GM03348 (cell line): ENCODE data around the gene LAMTOR4.
"Not testable (repeated sequence)": the region's sequence is repeated elsewhere in the genome, so short reads cannot be mapped to it uniquely, and the experiment has no call there.

Experiments
- DNase-seq: peaks from one replicate; pipeline ENCODE4 v3.0.0; 2012; ENCODE audit warnings: low spot score

The LAMTOR4 gene

GRCh38 chr7:100171087-100171681 lies 22.5 kb downstream of the LAMTOR4 start:
- peak; percentile 40 for DNase-seq

- DNase-seq, result no peak
Measured at GRCh38 chr7:100171840-100172239, 23.1 kb downstream of the LAMTOR4 start.

GRCh38 chr7:100173806-100174495 lies 25.2 kb downstream of the LAMTOR4 start:
- no peak for DNase-seq

GRCh38 chr7:100174582-100174981 lies 25.9 kb downstream of the LAMTOR4 start:
- no peak for DNase-seq

GRCh38 chr7:100175296-100175935 lies 26.7 kb downstream of the LAMTOR4 start:
- DNase-seq, result no peak

- no peak for DNase-seq
Measured at GRCh38 chr7:100176096-100177044, 27.7 kb downstream of the LAMTOR4 start.

- DNase-seq, result peak; percentile 98
Measured at GRCh38 chr7:100177045-100178001, 28.6 kb downstream of the LAMTOR4 start, which contains the start of the genes GPC2 and STAG3. Gene GPC2, minus strand, starts transcription at chr7:100177381. Its CDS starts 182 bp downstream, at chr7:100177199. Gene STAG3, plus strand, starts transcription at chr7:100177918. Its CDS starts 2,639 bp downstream, at chr7:100180557.

GRCh38 chr7:100180084-100180483 lies 31.4 kb downstream of the LAMTOR4 start:
- DNase-seq, result not testable (repeated sequence)

GRCh38 chr7:100182616-100183015 lies 33.9 kb downstream of the LAMTOR4 start:
- DNase-seq, result not testable (repeated sequence)

- DNase-seq, result not testable (repeated sequence)
Measured at GRCh38 chr7:100183090-100183489, 34.4 kb downstream of the LAMTOR4 start.

GRCh38 chr7:100185726-100186125 lies 37.0 kb downstream of the LAMTOR4 start:
- DNase-seq, result no peak

GRCh38 chr7:100189061-100189460 lies 40.3 kb downstream of the LAMTOR4 start:
- no peak for DNase-seq

- DNase-seq, result peak; percentile 48
Measured at GRCh38 chr7:100190048-100190711, 41.5 kb downstream of the LAMTOR4 start.

GRCh38 chr7:100191775-100192174 lies 43.1 kb downstream of the LAMTOR4 start:
- no peak for DNase-seq

GRCh38 chr7:100192281-100192862 lies 43.7 kb downstream of the LAMTOR4 start:
- DNase-seq, result not testable (repeated sequence)

- DNase-seq, result no peak
Measured at GRCh38 chr7:100192969-100193368, 44.3 kb downstream of the LAMTOR4 start.

- no peak for DNase-seq
Measured at GRCh38 chr7:100195222-100195621, 46.5 kb downstream of the LAMTOR4 start.

- not testable (repeated sequence) for DNase-seq
Measured at GRCh38 chr7:100195901-100196322, 47.2 kb downstream of the LAMTOR4 start.

- no peak for DNase-seq
Measured at GRCh38 chr7:100198266-100198665, 49.5 kb downstream of the LAMTOR4 start.

- DNase-seq, result no peak
Measured at GRCh38 chr7:100200693-100201092, 52.0 kb downstream of the LAMTOR4 start.
